H1 (cell line): ENCODE data around the gene SLC6A20. TPM values are rescaled to one million over a fixed set of nuclear protein-coding genes. Genes with fewer than 3 reads are reported as not detected.

ENCODE experiments used
- CTCF ChIA-PET: fragments of 300-600 bp; sonication (Branson Sonifier 250); formaldehyde crosslinking; loops from one replicate; lab custom pipeline; 2021; ENCODE audit not compliant: partially characterized antibody; lab: Charles Lee
- POLR2A ChIA-PET: fragments of 300-600 bp; sonication (Branson Sonifier 250); formaldehyde crosslinking; loops from one replicate; lab custom pipeline; 2021; ENCODE audit warnings: inconsistent platforms; ENCODE audit not compliant: partially characterized antibody; lab: Charles Lee
- DNase-seq, 2 experiments: peaks; one replicate each; pipeline versions ENCODE4 v3.0.0 to v3.0.0-alpha.2; 2010 to 2022; ENCODE audit warnings: low spot score in 2 of 2, low read depth in 1 of 2, mixed read lengths in 1 of 2
- FAIRE-seq: peaks from 2 replicates; lab custom pipeline; 2011; peaks lifted over from hg19 to GRCh38; lab: Jason Lieb, UNC
- H2AFZ ChIP-seq: 2 replicates; pipeline ENCODE4 v1.8.1; 2012; ENCODE audit warnings: low read length, inconsistent platforms
- H2AK5ac ChIP-seq: 2 replicates; pipeline ENCODE4 v1.6.1; 2013; ENCODE audit warnings: low read depth, low read length
- H2BK120ac ChIP-seq: replicated peaks from 2 replicates; pipeline ENCODE3; 2013; ENCODE audit warnings: low read depth, low read length, inconsistent platforms
- H2BK12ac ChIP-seq: 2 replicates; pipeline ENCODE4 v1.6.1; 2013; ENCODE audit warnings: low read depth, low read length
- H2BK15ac ChIP-seq: 2 replicates; pipeline ENCODE4 v1.6.1; 2013; ENCODE audit warnings: low read length
- H2BK20ac ChIP-seq: 2 replicates; pipeline ENCODE4 v1.6.1; 2013; ENCODE audit warnings: low read length
- H2BK5ac ChIP-seq: 2 replicates; pipeline ENCODE4 v1.6.1; 2013; ENCODE audit warnings: low read depth, low read length
- H3K14ac ChIP-seq: 2 replicates; pipeline ENCODE4 v1.6.1; 2013; ENCODE audit warnings: inconsistent platforms; ENCODE audit not compliant: insufficient read length
- H3K18ac ChIP-seq: 2 replicates; pipeline ENCODE4 v1.6.1; 2013; ENCODE audit warnings: low read length; ENCODE audit errors: extremely low read depth
- H3K23ac ChIP-seq: 2 replicates; pipeline ENCODE4 v1.6.1; 2013; ENCODE audit warnings: inconsistent platforms; ENCODE audit not compliant: insufficient read length
- H3K23me2 ChIP-seq: 2 replicates; pipeline ENCODE4 v1.6.1; 2013; ENCODE audit warnings: low read depth, low read length
- H3K27ac ChIP-seq: 2 replicates; pipeline ENCODE4 v1.6.1; 2011; ENCODE audit warnings: low read depth, low read length, inconsistent platforms
- H3K27me3 ChIP-seq, 4 experiments: replicated peaks in 1 of 4; 1 replicate in 1 of 4; 2 replicates in 3 of 4; pipeline versions ENCODE4 v1.6.1 to v1.8.1; 2011 to 2013; ENCODE audit warnings: low read length in 3 of 4, mild to moderate bottlenecking in 3 of 4, inconsistent platforms in 2 of 4, mixed read lengths in 2 of 4, moderate library complexity in 1 of 4; ENCODE audit not compliant: control insufficient read depth in 3 of 4, insufficient read depth in 3 of 4; ENCODE audit errors: extremely low read depth in 1 of 4
- H3K36me3 ChIP-seq, 4 experiments: 2 replicates each; pipeline versions ENCODE4 v1.6.1 to v1.8.1; 2011 to 2013; ENCODE audit warnings: mild to moderate bottlenecking in 4 of 4, low read length in 3 of 4, moderate library complexity in 2 of 4, control low read depth in 1 of 4, inconsistent platforms in 1 of 4; ENCODE audit not compliant: insufficient read depth in 4 of 4, control insufficient read depth in 2 of 4
- H3K4ac ChIP-seq: replicated peaks from 2 replicates; pipeline ENCODE3; 2013; ENCODE audit warnings: low read length, low read depth, mixed read lengths, inconsistent platforms; ENCODE audit not compliant: insufficient read length
- H3K4me1 ChIP-seq, 4 experiments: replicated peaks in 1 of 4; 1 replicate in 1 of 4; 2 replicates in 3 of 4; pipeline versions ENCODE4 v1.6.1 to v1.8.1; 2011 to 2013; ENCODE audit warnings: low read length in 3 of 4, inconsistent platforms in 2 of 4, mixed read lengths in 1 of 4; ENCODE audit not compliant: insufficient read depth in 4 of 4, control insufficient read depth in 3 of 4
- H3K4me2 ChIP-seq, 2 experiments: 2 replicates each; pipeline versions ENCODE4 v1.6.1 to v1.8.1; 2011 to 2013; ENCODE audit warnings: low read depth in 2 of 2, low read length in 2 of 2, control low read depth in 1 of 2, inconsistent platforms in 1 of 2, mild to moderate bottlenecking in 1 of 2; ENCODE audit not compliant: insufficient read depth in 1 of 2
- H3K4me3 ChIP-seq, 4 experiments: fragments of 200-600, 300-600 bp in 1 of 4; sonication (generic), shearing (Covaris generic), sonication (Bioruptor Twin) in 1 of 4; 2 replicates each; pipeline versions ENCODE4 v1.5.1 to v1.8.1; 2011 to 2016; ENCODE audit warnings: low read length in 4 of 4, low read depth in 3 of 4, control low read depth in 2 of 4, inconsistent platforms in 2 of 4, mild to moderate bottlenecking in 2 of 4, mixed read lengths in 1 of 4, moderate library complexity in 1 of 4; ENCODE audit not compliant: insufficient read depth in 2 of 4; ENCODE audit errors: extremely low read depth in 1 of 4
- H3K56ac ChIP-seq: replicated peaks from 2 replicates; pipeline ENCODE3; 2013; ENCODE audit warnings: low read depth, mild to moderate bottlenecking, mixed read lengths, low read length, inconsistent platforms; ENCODE audit not compliant: insufficient read length
- H3K79me1 ChIP-seq: 2 replicates; pipeline ENCODE4 v1.6.1; 2013; ENCODE audit warnings: low read depth, low read length, control low read depth
- H3K79me2 ChIP-seq, 2 experiments: 2 replicates each; pipeline versions ENCODE4 v1.6.1 to v1.8.1; 2012 to 2013; ENCODE audit warnings: low read length in 2 of 2, mild to moderate bottlenecking in 2 of 2, inconsistent platforms in 1 of 2; ENCODE audit not compliant: insufficient read depth in 2 of 2, control insufficient read depth in 1 of 2
- H3K9ac ChIP-seq, 4 experiments: replicated peaks in 1 of 4; 1 replicate in 1 of 4; 2 replicates in 3 of 4; pipeline versions ENCODE4 v1.6.1 to v1.8.1; 2011 to 2013; ENCODE audit warnings: low read depth in 3 of 4, low read length in 3 of 4, control low read depth in 2 of 4, mild to moderate bottlenecking in 2 of 4, moderate library complexity in 2 of 4, inconsistent platforms in 1 of 4; ENCODE audit errors: extremely low read depth in 1 of 4
- H3K9me3 ChIP-seq, 2 experiments: 2 replicates each; pipeline versions ENCODE4 v1.6.1 to v1.8.1; 2012 to 2013; ENCODE audit warnings: mild to moderate bottlenecking in 2 of 2, moderate library complexity in 2 of 2, control low read depth in 1 of 2, inconsistent platforms in 1 of 2, low read depth in 1 of 2, low read length in 1 of 2, mixed read lengths in 1 of 2; ENCODE audit not compliant: insufficient read depth in 2 of 2
- H4K20me1 ChIP-seq, 2 experiments: replicated peaks in 1 of 2; 2 replicates each; pipeline versions ENCODE3 to v1.8.1; 2011 to 2013; ENCODE audit warnings: inconsistent platforms in 2 of 2, low read length in 2 of 2, mild to moderate bottlenecking in 1 of 2; ENCODE audit not compliant: insufficient read depth in 2 of 2, control insufficient read depth in 1 of 2
- H4K5ac ChIP-seq: 2 replicates; pipeline ENCODE4 v1.6.1; 2013; ENCODE audit warnings: low read length, low read depth, mixed read lengths, inconsistent platforms; ENCODE audit not compliant: insufficient read length
- H4K8ac ChIP-seq: 2 replicates; pipeline ENCODE4 v1.8.0; 2013; ENCODE audit warnings: mild to moderate bottlenecking, moderate library complexity, low read length, inconsistent platforms; ENCODE audit not compliant: insufficient read depth; ENCODE audit errors: extremely low read depth
- H4K91ac ChIP-seq: replicated peaks from 2 replicates; pipeline ENCODE3; 2013; ENCODE audit warnings: low read length, mixed read lengths, inconsistent platforms; ENCODE audit not compliant: insufficient read length
- CHD1 ChIP-seq: IDR thresholded peaks from 2 replicates; pipeline ENCODE4 v1.6.1; 2012; ENCODE audit warnings: low read depth, low read length, improper control_type of control experiment
- FOSL1 ChIP-seq: IDR thresholded peaks from 2 replicates; pipeline ENCODE4 v1.6.1; 2011; ENCODE audit warnings: mild to moderate bottlenecking, low read depth, low read length, moderate library complexity; ENCODE audit not compliant: insufficient read depth
- HDAC2 ChIP-seq, 2 experiments: fragments of 300-600 bp in 1 of 2; sonication (generic) in 1 of 2; IDR thresholded peaks; 2 replicates each; pipeline ENCODE4 v1.6.1; 2011 to 2012; ENCODE audit warnings: low read depth in 2 of 2, low read length in 2 of 2, mild to moderate bottlenecking in 2 of 2, moderate library complexity in 2 of 2, borderline replicate concordance in 1 of 2, inconsistent platforms in 1 of 2
- KDM1A ChIP-seq: fragments of 200-600, 300-600 bp; sonication (generic); IDR thresholded peaks from 2 replicates; pipeline ENCODE4 v1.7.1; 2016; ENCODE audit warnings: mild to moderate bottlenecking, low read length, borderline replicate concordance
- KDM4A ChIP-seq: IDR thresholded peaks from one replicate; pipeline ENCODE4 v1.7.1; 2012; ENCODE audit warnings: low read depth, mild to moderate bottlenecking, moderate library complexity, low read length, inconsistent platforms; ENCODE audit not compliant: severe bottlenecking
- KDM5A ChIP-seq: fragments of 200-600 bp; IDR thresholded peaks from 2 replicates; pipeline ENCODE4 v1.7.1; 2012; ENCODE audit warnings: mild to moderate bottlenecking, low read length, inconsistent platforms, mixed read lengths
- NRF1 ChIP-seq: IDR thresholded peaks from 2 replicates; pipeline ENCODE4 v1.6.1; 2011; ENCODE audit warnings: mild to moderate bottlenecking, low read depth, low read length, improper control_type of control experiment
- SP4 ChIP-seq: IDR thresholded peaks from 2 replicates; pipeline ENCODE4 v1.6.1; 2012; ENCODE audit warnings: low read length, inconsistent platforms
- TBP ChIP-seq: IDR thresholded peaks from 2 replicates; pipeline ENCODE4 v1.6.1; 2011; ENCODE audit warnings: low read depth, low read length, improper control_type of control experiment
- WGBS, 2 experiments: shearing (Covaris generic) in 1 of 2; methylation state at CpG; one replicate each; pipeline versions ENCODE4 v1.1.6 to v1.1.7; 2013 to 2015; ENCODE audit warnings: low lambda C conversion rate in 2 of 2, mixed read lengths in 2 of 2, inconsistent platforms in 1 of 2, low coverage in 1 of 2, missing lambda C conversion rate in 1 of 2; ENCODE audit not compliant: insufficient replicate concordance in 2 of 2, insufficient coverage in 1 of 2, insufficient read length in 1 of 2; ENCODE audit errors: extremely low coverage in 1 of 2, missing lambda C conversion rate in 1 of 2; 5-methylcytosine and 5-hydroxymethylcytosine counted together
- polyA plus RNA-seq, 7 experiments: library from polyadenylated mRNA; depleted of rRNA in 3 of 7; stranded (reverse) in 5 of 7; unstranded in 2 of 7; fragments of >200 nt in 5 of 7; fragments of 200-250 nt in 2 of 7; gene quantifications; 1 replicate in 5 of 7; 2 replicates in 1 of 7; 4 replicates in 1 of 7; pipeline versions ENCODE4 v1.2.1 to v1.2.3, GENCODE V29; 2011 to 2013; ENCODE audit warnings: missing spikeins in 2 of 7, mixed read lengths in 2 of 7
- total RNA-seq: library from RNA; stranded (reverse); fragmentation: NEBNext Ultra II Directional; extraction: Animal tissue kit (Norgen Biotek cat#: 25700); gene quantifications from 2 replicates; pipeline ENCODE4 v1.2.1, GENCODE V29; 2021

The SLC6A20 gene
- total and polyA plus RNA-seq, 2 of the 8 experiments (the other 6 are each of a cell fraction or from before 2014, with no cell fraction given) = 0.05 TPM; not detected in 1

DNA sequence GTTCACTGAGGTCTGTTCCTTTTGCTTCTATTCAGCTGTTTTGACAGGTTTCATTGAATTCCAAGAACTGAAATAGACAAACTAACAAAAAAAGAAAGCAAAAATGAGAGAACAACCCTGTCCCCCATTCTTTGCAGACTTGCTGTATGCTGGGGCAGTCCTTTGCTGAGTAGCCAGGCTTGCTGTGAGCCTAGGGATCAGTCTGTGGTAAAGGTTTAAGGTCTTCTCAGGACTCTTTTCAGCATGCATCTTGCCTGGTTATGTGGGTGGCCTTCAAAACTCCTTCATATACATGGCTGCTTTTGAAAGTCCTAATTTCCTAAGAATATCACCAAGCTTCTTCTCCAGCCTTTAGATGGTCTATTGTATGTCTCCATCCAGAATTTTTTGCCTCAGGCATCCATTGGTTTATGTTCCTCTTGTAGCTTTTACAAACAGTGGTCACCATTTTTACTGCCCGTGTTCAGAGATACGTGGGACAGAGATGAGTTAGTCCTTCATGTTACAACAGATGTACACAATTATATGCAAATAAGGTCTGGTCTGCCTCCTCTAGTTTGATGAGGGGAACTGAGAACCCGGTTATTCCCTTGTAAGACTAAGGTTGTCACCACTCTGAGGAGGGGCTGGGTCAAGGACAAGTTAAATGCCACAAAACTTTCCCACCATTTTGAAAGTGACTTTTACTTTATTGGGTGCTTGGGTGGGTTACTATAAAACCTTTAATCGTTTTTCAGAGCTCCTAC, 65.8 kb downstream of the SLC6A20 start:
- no peak overlapping the region for H3K27ac ChIP-seq
- no peak overlapping the region for H3K4me3 ChIP-seq
- H2BK120ac ChIP-seq = no peak overlapping the region
- no peaks in the 10 kb centered on the region; the same call in 1 of the 2 replicates for H3K79me1 ChIP-seq
- ChIA-PET POLR2A (interaction anchor here (1.4 to 1.5 kb wide), 2 partner anchors 9 to 13 kb away, joined by 3 to 4 read pairs; no protein-coding TSS in a partner anchor), CTCF (interaction anchor here (1.0 to 1.3 kb wide), 5 partner anchors 11 to 102 kb away, joined by 3 to 6 read pairs (median 4); no protein-coding TSS in a partner anchor)
- peaks cover 0 to 11% of the 10 kb centered on the region in 2 experiments; a peak in 2 of 4 replicates for H3K79me2 ChIP-seq
- H3K9me3 ChIP-seq = no peaks in the 10 kb centered on the region
- no peaks in the 10 kb centered on the region for H4K20me1 ChIP-seq
- no peaks in the 10 kb centered on the region for H3K4me1 ChIP-seq
- no peak overlapping the region for H3K14ac ChIP-seq
- no peak overlapping the region for H2BK5ac ChIP-seq
- H4K5ac ChIP-seq = no peak overlapping the region
- no peak overlapping the region for H2AFZ ChIP-seq
- no peak for DNase-seq
- H3K23me2 ChIP-seq = no peaks in the 10 kb centered on the region
- no peak overlapping the region for H4K8ac ChIP-seq
- H2BK12ac ChIP-seq = no peak overlapping the region
- 92% methylated on average over 4 of the region's 4 CpGs; no CpG with 5 or more reads in 1 of the 2 experiments for WGBS, 2 experiments
- no peak overlapping the region for H3K4ac ChIP-seq
- no peak overlapping the region for H3K18ac ChIP-seq
- H3K9ac ChIP-seq = no peak overlapping the region
- no peaks in the 10 kb centered on the region for H3K27me3 ChIP-seq
- no peak overlapping the region for H2BK20ac ChIP-seq
- no peak for FAIRE-seq
- no peak overlapping the region for H3K4me2 ChIP-seq
- no peak overlapping the region for H3K56ac ChIP-seq
- no peak overlapping the region for H2BK15ac ChIP-seq
- H4K91ac ChIP-seq = no peak overlapping the region
- no peak overlapping the region for H3K23ac ChIP-seq
- peaks cover 21 to 48% (median 38%) of the 10 kb centered on the region in 4 experiments for H3K36me3 ChIP-seq
- H2AK5ac ChIP-seq = no peak overlapping the region
- TF ChIP-seq TBP = no peak
- TF ChIP-seq NRF1 = no peak
- TF ChIP-seq KDM5A = no peak
- no peak for TF ChIP-seq HDAC2 (IDR thresholded peaks at IDR 0.05; ENCODE audit: borderline replicate concordance in 1 of 2, low read depth in 2 of 2, low read length in 2 of 2)
- no peak for TF ChIP-seq KDM4A
- no peak for TF ChIP-seq KDM1A
- TF ChIP-seq SP4 = no peak
- TF ChIP-seq CHD1 = no peak
- TF ChIP-seq FOSL1 = no peak
